Suprapubic skin (tissue), 3 donors: Measurements from ENCODE around the gene OR51B2.

Source experiments
- EP300 ChIP-seq: sonication (generic); formaldehyde crosslinking; IDR thresholded peaks from one replicate; pipeline ENCODE4 v1.6.1; 2017; ENCODE audit warnings: antibody characterized with exemption
- POLR2A ChIP-seq, 2 donors: fragments of 450-650 bp; IDR thresholded peaks; one replicate each; pipeline ENCODE4 v1.6.1; 2017; ENCODE audit warnings: antibody characterized with exemption in 2 of 2, mild to moderate bottlenecking in 2 of 2, moderate library complexity in 2 of 2
- TF ChIP-seq, protein P1 (sequence below), 2 donors: fragments of 200-600 bp in 1 of 2; fragments of 450-650 bp in 1 of 2; sonication (generic) in 1 of 2; IDR thresholded peaks; one replicate each; pipeline ENCODE4 v1.5.1; 2016 to 2019; ENCODE audit warnings: antibody characterized with exemption in 2 of 2, mild to moderate bottlenecking in 1 of 2, moderate library complexity in 1 of 2

- no peak for TF ChIP-seq POLR2A (IDR thresholded peaks at IDR 0.05)
- TF ChIP-seq EP300: no peak
- TF ChIP-seq, protein P1, sequence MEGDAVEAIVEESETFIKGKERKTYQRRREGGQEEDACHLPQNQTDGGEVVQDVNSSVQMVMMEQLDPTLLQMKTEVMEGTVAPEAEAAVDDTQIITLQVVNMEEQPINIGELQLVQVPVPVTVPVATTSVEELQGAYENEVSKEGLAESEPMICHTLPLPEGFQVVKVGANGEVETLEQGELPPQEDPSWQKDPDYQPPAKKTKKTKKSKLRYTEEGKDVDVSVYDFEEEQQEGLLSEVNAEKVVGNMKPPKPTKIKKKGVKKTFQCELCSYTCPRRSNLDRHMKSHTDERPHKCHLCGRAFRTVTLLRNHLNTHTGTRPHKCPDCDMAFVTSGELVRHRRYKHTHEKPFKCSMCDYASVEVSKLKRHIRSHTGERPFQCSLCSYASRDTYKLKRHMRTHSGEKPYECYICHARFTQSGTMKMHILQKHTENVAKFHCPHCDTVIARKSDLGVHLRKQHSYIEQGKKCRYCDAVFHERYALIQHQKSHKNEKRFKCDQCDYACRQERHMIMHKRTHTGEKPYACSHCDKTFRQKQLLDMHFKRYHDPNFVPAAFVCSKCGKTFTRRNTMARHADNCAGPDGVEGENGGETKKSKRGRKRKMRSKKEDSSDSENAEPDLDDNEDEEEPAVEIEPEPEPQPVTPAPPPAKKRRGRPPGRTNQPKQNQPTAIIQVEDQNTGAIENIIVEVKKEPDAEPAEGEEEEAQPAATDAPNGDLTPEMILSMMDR (IDR thresholded peaks at IDR 0.05): no peak
Observed at GRCh38 chr11:5348551-5349194, 24.6 kb upstream of the OR51B2 start.
